Choroid plexus epithelial cell (primary cell): ENCODE data around the gene LONP2.

Experiments
- DNase-seq: peaks from one replicate; pipeline ENCODE4 v3.0.0-alpha.2; 2010; ENCODE audit warnings: low read depth
- H3K4me3 ChIP-seq: 2 replicates; pipeline ENCODE4 v1.5.1; 2011; ENCODE audit warnings: low read depth, mild to moderate bottlenecking, control low read depth, low read length, moderate library complexity
- CTCF ChIP-seq: conservative IDR thresholded peaks from 2 replicates; pipeline ENCODE4 v1.5.1; 2011; ENCODE audit warnings: low read depth, mild to moderate bottlenecking, control low read depth, inconsistent platforms, low read length, moderate library complexity

LONP2 gene, protein sequence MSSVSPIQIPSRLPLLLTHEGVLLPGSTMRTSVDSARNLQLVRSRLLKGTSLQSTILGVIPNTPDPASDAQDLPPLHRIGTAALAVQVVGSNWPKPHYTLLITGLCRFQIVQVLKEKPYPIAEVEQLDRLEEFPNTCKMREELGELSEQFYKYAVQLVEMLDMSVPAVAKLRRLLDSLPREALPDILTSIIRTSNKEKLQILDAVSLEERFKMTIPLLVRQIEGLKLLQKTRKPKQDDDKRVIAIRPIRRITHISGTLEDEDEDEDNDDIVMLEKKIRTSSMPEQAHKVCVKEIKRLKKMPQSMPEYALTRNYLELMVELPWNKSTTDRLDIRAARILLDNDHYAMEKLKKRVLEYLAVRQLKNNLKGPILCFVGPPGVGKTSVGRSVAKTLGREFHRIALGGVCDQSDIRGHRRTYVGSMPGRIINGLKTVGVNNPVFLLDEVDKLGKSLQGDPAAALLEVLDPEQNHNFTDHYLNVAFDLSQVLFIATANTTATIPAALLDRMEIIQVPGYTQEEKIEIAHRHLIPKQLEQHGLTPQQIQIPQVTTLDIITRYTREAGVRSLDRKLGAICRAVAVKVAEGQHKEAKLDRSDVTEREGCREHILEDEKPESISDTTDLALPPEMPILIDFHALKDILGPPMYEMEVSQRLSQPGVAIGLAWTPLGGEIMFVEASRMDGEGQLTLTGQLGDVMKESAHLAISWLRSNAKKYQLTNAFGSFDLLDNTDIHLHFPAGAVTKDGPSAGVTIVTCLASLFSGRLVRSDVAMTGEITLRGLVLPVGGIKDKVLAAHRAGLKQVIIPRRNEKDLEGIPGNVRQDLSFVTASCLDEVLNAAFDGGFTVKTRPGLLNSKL

DNA sequence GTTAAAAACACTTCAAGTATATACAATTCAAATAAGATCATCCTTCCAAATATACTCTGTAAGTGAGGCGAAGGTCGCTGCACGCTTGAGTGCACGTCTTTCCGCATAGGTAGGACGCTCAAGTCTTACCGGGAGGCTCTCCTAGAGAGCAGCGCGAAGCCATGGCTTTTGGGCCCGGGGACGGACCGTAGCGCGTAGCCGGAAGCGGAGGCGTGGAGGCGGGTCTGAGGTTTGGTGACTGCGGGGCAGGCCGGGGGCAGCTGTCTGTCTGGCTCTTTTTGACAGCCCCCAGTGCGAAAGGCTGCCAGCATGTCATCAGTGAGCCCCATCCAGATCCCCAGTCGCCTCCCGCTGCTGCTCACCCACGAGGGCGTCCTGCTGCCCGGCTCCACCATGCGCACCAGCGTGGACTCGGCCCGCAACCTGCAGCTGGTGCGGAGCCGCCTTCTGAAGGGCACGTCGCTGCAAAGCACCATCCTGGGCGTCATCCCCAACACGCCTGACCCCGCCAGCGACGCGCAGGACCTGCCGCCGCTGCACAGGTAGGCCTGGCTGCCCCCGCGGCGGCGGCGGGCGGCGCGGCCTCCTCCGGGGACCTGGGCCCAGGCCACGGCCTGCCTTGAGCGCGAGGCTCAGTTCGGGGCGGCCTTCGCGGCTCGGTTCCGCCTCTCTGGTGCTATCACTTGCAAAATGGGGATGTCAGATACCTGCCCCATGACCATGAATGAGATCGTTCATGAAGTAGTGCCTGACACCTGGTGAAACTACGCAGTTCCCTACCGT, at the start of gene LONP2:
Gene LONP2 (plus strand): TSS at position 221 of the 783 bp plus-strand sequence. CDS start 89 bp downstream, at position 310.
- TF ChIP-seq CTCF = no peak
- peak; percentile 90 for DNase-seq
- peak within 1 kb of the TSS; percentile 94 for H3K4me3 ChIP-seq

DNA sequence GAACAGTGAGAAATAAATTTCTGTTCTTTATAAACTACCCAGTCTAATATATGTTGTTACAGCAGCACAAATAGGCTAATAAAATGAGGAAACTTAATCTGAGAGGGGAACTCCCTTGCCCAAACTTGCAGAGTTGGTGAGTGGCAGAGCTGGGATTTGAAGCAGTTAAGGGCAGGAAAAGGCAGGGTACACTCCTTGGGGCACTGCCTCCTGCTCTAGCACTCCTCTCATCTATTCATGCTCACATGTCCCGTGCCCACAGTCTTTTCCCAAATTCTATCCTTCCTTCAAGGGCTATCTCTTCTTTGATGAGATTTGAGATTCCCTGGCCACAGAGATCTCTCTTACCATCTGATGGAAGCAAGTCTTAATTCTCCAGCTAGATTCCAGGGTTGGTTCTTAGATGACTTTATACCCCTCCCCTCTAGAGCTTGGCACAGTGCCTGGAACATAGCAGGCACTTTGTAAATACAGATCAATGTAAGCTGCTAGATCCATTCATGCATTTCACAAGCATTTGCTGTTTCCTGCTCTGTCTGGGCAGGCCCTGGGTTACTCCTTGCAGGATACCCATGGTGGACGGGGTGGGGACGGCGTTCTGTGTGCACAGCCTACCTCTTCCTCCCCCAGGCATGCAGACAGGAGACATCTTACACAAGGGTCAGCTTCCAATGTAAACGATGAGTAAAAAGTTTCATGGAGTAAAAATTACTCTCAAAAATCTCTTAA, 49.1 kb upstream of the LONP2 start:
- peak; percentile 77 for DNase-seq
- no peak overlapping the region for H3K4me3 ChIP-seq
- no peak for TF ChIP-seq CTCF

GRCh38 chr16:48197294-48197693, 46.8 kb upstream of the LONP2 start:
- H3K4me3 ChIP-seq = no peak overlapping the region
- DNase-seq = no peak
- no peak for TF ChIP-seq CTCF

- no peak for TF ChIP-seq CTCF
- no peak for DNase-seq
- no peak overlapping the region for H3K4me3 ChIP-seq
These were observed 42.4 kb upstream of the LONP2 start for GRCh38 chr16:48201515-48202201.

DNA sequence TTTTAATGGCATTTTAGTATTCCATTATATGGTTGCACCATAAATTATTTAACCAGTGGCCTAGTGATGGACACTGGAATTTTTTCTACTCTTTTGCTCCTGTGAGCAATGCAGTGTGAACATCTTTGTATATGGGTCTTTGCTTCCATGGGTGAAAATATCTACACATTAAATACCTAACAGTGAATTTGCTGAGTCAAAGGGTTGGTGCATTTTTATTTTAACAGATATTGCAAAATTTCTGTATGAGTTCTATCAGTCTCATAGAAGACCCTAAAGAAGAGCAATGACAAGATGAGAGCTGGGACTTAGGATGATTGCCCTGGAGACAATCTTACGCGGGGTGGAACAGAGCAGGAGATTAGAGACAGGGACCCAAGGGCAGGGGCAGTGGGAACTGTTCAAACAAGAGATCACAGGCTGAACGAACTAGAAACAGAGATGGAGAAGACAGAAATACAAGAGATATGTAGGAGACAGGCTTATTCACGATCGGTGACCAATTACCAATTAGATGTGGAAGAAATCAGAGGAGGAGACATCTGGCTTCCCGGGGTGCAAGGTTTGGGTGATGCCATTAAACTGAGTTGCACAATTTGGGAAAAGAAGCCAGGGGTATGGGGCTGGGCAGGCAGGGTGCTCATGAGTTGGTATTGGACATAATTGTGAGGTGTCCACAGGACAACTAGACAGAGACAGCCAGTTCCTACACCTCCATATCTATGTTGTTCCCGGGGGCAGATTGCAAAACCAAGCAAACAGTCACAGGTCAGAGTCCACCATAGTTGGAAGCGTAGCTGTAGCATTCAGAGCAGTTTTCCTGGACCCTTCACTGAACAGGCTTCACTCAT, 39.9 kb upstream of the LONP2 start:
- no peak for DNase-seq
- no peak overlapping the region for H3K4me3 ChIP-seq
- TF ChIP-seq CTCF = no peak
